ENCODE measurements around the gene SEL1L. TPM values are rescaled to one million over a fixed set of nuclear protein-coding genes. Genes with fewer than 3 reads are reported as not detected.

The SEL1L gene
- total RNA-seq, 1 donor from 2014 or later: 82.6 TPM

DNA sequence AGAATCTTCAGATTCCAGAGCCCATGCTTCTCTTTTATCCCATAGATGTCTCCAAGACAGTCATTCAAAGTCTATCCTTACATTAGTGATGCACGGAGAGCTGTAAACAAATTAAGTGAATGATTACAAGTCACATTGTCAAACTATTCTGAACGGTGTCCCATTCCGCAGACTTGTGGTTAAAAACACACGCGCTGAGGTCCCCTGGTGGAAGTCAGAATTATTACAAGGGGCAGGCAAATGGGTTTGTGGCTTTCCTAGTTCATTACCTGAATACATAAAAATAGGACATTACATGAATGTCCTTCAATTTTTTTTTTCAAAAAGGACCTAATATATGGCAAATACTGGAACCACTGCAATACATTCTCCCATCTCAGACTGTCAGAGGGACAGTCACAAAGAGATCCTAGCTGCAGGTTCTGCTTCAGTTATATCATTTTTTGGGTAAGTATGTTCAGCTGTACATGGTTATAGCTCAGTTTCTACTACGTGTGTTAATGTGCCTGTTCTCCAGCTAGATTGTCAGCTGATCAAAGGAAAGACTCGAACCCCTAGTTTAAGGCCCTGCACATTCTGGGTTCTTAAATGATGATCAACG, 80.4 kb downstream of the SEL1L start:
- no peak for DNase-seq (ENCODE audit: low read depth)
- no peaks in the 10 kb centered on the region for H3K36me3 ChIP-seq (ENCODE audit: control insufficient read depth, insufficient read depth, low read length)
- no peaks in the 10 kb centered on the region for H3K27me3 ChIP-seq (ENCODE audit: control insufficient read depth, insufficient read depth, low read length)
- TF ChIP-seq, protein P1, sequence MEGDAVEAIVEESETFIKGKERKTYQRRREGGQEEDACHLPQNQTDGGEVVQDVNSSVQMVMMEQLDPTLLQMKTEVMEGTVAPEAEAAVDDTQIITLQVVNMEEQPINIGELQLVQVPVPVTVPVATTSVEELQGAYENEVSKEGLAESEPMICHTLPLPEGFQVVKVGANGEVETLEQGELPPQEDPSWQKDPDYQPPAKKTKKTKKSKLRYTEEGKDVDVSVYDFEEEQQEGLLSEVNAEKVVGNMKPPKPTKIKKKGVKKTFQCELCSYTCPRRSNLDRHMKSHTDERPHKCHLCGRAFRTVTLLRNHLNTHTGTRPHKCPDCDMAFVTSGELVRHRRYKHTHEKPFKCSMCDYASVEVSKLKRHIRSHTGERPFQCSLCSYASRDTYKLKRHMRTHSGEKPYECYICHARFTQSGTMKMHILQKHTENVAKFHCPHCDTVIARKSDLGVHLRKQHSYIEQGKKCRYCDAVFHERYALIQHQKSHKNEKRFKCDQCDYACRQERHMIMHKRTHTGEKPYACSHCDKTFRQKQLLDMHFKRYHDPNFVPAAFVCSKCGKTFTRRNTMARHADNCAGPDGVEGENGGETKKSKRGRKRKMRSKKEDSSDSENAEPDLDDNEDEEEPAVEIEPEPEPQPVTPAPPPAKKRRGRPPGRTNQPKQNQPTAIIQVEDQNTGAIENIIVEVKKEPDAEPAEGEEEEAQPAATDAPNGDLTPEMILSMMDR (IDR thresholded peaks at IDR 0.05; ENCODE audit: insufficient read depth, low read length, poor library complexity, severe bottlenecking): peak; percentile 82
- no peak overlapping the region for H3K4me3 ChIP-seq (ENCODE audit: low read depth, low read length)

DNA sequence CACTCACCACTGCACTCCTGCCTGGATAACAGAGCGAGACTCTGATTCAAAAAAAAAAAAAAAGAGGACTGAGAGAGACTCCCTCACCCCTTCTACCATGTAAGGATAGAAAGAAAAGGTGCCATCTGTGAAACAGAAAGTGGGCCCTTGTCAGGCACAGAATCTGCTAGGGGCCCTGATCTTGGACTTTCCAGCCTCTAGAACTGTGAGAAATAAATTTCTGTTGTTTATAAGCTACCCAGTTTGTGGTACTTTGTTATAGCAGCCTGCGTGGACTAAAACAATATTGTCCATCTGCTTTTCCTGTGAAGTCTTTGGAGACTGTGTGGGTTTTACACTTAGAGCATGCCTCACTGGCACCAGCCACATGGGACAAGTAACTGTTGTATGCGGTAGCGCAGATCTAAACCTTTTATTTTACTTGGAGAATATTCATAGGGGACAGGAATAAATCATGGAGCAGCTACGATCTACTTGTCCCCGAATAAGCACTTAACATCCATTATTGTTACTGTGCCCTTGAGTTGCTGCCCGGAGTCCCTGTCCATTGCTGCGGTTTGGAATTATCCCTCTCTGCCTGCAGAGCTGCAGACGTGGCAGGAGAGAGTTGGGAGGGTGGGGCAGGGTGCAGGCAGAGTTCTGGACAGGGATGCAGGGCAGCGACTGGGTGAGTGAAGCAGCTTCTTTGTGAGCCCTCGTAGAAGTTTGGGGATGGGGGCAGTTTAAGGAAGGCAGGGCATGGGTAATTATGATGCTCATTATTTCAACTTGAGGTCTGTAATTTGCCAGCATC, 81.1 kb downstream of the SEL1L start:
- H3K4me3 ChIP-seq (ENCODE audit: low read depth, low read length): no peak overlapping the region
- no peak for DNase-seq (ENCODE audit: low read depth)

DNA sequence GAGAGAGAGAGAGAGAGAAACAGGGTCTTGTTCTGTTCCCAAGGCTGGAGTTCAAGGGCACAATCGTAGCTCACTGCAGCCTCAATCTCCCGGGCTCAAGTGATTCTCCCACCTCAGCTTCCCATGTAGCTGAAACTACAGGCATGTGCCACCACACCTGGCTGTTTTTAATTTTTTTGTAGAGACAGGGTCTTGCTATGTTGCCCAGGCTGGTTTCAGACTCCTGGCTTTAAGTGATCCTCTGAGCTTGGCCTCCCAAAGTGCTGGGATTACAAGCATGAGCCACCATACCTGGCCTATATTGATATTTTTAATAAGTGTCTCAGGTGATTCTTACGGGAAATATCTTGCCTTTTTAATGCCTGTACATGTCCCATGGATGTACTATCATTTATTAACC, 82.7 kb downstream of the SEL1L start:
- no peaks in the 10 kb centered on the region for H3K36me3 ChIP-seq (ENCODE audit: control insufficient read depth, insufficient read depth, low read length)
- TF ChIP-seq, protein P1 (IDR thresholded peaks at IDR 0.05; ENCODE audit: insufficient read depth, low read length, poor library complexity, severe bottlenecking): no peak
- H3K27me3 ChIP-seq (ENCODE audit: control insufficient read depth, insufficient read depth, low read length): no peaks in the 10 kb centered on the region

More for the DNA sequence above, 81.1 kb downstream of the SEL1L start:
- TF ChIP-seq, protein P1 (IDR thresholded peaks at IDR 0.05; ENCODE audit: insufficient read depth, low read length, poor library complexity, severe bottlenecking): no peak
- H3K36me3 ChIP-seq (ENCODE audit: control insufficient read depth, insufficient read depth, low read length): no peaks in the 10 kb centered on the region
- no peaks in the 10 kb centered on the region for H3K27me3 ChIP-seq (ENCODE audit: control insufficient read depth, insufficient read depth, low read length)

DNA sequence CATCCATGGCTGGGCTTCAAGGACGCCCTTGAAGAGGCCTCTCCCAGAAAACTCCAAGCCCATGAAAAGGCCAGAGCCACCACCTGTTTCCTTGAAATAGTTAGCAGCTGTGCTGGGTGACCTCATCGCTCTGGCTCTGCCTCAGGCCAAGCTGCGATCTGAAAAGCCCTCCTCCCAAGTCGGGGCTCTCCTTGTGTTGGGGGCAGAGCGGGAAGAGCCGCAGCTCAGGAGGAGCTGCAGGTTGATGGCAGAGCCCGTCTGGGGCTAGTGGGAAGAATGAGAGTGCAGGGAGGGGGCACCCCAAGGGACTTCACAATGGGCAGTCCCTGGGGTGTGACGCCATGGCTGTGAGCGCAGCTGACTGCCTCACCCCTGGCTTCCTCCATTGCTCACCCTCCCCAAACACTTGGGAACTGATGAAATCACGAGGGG, 83.5 kb downstream of the SEL1L start:
- H3K36me3 ChIP-seq (ENCODE audit: control insufficient read depth, insufficient read depth, low read length): no peaks in the 10 kb centered on the region
- DNase-seq (ENCODE audit: low read depth): no peak
- H3K27me3 ChIP-seq (ENCODE audit: control insufficient read depth, insufficient read depth, low read length): no peaks in the 10 kb centered on the region
- H3K4me3 ChIP-seq (ENCODE audit: low read depth, low read length): no peak overlapping the region
- TF ChIP-seq, protein P1 (IDR thresholded peaks at IDR 0.05; ENCODE audit: insufficient read depth, low read length, poor library complexity, severe bottlenecking): no peak

More for the DNA sequence above, 82.7 kb downstream of the SEL1L start:
- H3K4me3 ChIP-seq (ENCODE audit: low read depth, low read length): no peak overlapping the region
- no peak for DNase-seq (ENCODE audit: low read depth)

DNA sequence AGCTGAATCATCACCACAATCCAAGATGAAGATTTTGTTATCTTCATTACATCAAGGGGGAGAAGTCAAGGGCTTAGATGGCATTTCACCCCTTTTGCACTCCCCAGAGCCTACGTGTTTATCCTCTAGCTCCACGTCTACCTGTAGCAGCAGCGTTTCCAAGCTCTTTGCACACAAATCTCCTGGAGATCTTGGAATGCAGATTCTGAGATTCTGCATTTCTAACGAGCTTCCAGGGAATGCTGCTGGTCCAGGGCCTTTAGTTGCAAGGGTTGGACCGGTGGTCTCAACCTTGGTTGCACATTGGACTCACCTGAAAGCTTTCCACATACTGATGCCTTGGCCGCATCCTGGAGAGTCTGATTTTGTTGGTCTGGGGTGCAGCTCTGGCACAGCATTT, 84.1 kb downstream of the SEL1L start:
- no peak for DNase-seq (ENCODE audit: low read depth)
- Histone ChIP-seq H3K27me3 (ENCODE audit: control insufficient read depth, insufficient read depth, low read length) (no peaks in the 10 kb centered on the region), H3K4me3 (ENCODE audit: low read depth, low read length) (no peak overlapping the region), H3K36me3 (ENCODE audit: control insufficient read depth, insufficient read depth, low read length) (no peaks in the 10 kb centered on the region)
- TF ChIP-seq, protein P1 (IDR thresholded peaks at IDR 0.05; ENCODE audit: insufficient read depth, low read length, poor library complexity, severe bottlenecking): no peak
